GM20000 (cell line): ENCODE data around the gene GPS1.

Experiments
- DNase-seq: peaks from one replicate; pipeline ENCODE4 v3.0.0; 2012; ENCODE audit warnings: low spot score
- CTCF ChIP-seq: IDR thresholded peaks from 2 replicates; pipeline ENCODE4 v1.5.1; 2012; ENCODE audit warnings: mild to moderate bottlenecking, control low read depth; ENCODE audit errors: extremely low read depth, missing control alignments

Gene GPS1

GRCh38 chr17:82098939-82099763 lies 47.5 kb downstream of the GPS1 start:
- no peak for TF ChIP-seq CTCF
- DNase-seq, result peak; percentile 55

GRCh38 chr17:82100502-82101298 lies 49.0 kb downstream of the GPS1 start:
- no peak for DNase-seq
- no peak for TF ChIP-seq CTCF

GRCh38 chr17:82101301-82101715 lies 49.6 kb downstream of the GPS1 start:
- TF ChIP-seq CTCF, result no peak
- no peak for DNase-seq

DNA sequence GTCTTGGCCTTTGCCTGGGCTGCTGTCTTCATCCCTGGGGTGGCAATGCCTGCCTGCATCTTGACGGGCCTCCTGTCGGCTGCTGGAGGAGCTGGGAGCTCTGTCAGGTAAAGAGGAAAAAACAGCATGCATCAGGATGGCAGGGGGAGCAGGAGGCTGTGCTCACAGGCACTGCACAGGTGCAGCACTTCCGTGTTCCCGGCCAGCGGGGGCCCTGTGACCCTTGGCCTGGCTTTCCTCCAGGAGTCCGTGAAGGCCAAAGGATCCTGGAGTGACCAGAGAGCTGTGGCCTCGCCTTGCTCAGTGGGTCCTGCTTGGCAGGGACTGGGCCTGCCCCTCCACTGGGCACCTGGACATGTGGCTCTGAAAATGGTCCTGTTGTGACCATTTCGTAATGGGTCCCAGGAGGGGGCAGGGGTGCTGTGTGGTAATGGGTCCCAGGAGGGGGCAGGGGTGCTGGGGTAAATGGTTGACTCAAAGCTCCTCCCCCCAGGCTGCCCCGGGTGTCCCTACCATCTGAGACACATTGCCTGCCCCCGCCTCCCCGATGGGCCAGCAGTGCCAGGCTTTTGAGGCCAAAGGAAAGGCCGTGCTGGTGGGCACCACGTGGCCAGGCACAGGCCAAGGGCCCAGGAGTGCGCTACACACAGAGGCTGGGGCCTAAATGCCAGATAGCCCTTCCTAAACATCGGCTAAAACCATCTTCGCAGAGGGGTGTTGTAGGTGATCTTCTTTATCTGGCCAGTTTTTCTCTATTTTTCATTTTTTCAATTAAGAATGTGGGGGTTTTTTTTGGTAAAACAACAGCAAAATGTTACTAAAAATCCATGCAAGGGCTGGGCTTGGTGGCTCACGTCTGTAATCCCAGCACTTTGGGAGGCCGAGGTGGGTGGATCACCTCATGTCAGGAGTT lies 50.3 kb downstream of the GPS1 start:
- no peak for TF ChIP-seq CTCF
- DNase-seq, result no peak

DNA sequence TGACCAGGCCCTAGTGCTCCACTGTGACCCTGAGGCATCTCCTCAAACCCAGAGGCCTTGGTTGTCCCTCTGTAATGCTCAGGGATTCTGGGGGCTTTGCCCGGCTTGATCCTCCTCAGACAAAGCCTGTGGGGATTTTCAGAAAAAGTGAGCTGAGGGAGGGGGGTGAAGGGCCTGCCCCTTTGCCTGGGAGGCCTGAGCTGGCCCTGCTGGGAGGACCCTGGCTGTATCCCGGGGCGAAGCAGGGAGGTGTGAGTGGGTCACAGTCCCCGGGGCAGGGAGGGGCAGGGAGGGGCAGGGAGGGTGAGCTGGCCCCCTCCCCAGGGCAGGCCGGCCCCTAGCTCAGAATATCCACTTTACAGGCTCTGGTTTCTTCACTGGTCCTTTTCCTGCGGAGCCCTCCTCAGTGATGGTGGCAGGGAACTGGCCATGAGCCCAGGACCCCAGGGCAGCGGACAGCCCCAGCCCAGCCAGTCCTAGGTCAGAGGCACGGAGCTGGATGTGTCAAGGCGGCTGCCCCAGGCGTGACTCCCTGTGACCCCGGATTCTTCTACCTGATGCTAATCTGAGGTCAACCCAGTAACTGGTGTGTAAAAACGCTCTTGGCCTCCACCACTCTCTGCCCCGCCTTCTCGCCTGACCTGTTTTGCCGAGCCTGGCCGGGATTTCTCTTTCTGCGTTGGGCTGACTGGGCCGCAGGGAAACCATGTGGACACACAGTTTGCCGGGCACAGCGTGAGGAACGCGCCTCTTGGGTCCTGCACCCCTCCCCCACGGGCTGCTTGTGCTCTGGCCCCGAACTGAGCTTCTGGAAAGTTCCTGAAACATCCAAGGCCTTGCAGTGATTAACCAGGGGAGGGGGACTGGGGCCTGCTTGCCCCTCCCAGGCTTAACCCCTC lies 52.1 kb downstream of the GPS1 start:
- no peak for DNase-seq
- no peak for TF ChIP-seq CTCF

DNA sequence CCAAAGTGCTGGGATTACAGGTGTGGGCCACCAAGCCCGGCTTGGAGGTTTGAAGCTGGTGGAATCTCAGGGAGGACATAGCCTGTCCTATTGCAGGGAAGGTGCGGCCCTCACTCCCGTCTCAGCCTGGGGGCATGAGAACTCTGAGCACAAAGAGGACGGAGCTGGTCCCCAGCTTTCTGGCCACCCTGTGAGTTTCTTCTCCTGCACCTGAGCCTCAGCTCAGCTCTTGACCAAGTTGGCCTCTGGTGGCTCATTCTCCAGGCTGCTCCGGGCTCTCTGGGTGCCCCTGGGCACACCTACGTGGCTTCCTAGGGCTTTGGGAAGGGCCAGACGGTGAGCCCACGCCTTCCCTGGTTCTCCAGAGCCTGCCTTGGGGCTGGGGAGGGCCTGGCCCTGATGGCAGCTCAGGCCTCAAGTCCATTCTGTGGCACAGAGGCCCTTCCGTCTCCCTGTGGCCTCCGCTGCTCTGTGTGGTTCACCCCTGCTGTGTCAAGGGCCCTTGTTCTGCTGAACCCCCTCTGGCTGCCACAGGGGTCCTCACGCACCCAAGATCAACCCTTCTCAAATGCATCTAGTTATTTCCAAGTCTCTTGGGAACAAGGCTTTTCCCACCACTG lies 53.2 kb downstream of the GPS1 start:
- no peak for DNase-seq
- TF ChIP-seq CTCF, result no peak
